AG10803 (cell line): ENCODE results near the gene PPP1R14C.

Source experiments
- DNase-seq: peaks from one replicate; pipeline ENCODE4 v3.0.0; 2010; ENCODE audit warnings: low read depth
- H3K4me3 ChIP-seq: 2 replicates; pipeline ENCODE4 v1.5.1; 2011; ENCODE audit warnings: mild to moderate bottlenecking, low read length, control low read depth
- TF ChIP-seq, protein P1 (sequence below): conservative IDR thresholded peaks from 2 replicates; pipeline ENCODE4 v1.5.1; 2011; ENCODE audit warnings: mild to moderate bottlenecking, low read length, control low read depth, inconsistent platforms

The PPP1R14C gene

DNA sequence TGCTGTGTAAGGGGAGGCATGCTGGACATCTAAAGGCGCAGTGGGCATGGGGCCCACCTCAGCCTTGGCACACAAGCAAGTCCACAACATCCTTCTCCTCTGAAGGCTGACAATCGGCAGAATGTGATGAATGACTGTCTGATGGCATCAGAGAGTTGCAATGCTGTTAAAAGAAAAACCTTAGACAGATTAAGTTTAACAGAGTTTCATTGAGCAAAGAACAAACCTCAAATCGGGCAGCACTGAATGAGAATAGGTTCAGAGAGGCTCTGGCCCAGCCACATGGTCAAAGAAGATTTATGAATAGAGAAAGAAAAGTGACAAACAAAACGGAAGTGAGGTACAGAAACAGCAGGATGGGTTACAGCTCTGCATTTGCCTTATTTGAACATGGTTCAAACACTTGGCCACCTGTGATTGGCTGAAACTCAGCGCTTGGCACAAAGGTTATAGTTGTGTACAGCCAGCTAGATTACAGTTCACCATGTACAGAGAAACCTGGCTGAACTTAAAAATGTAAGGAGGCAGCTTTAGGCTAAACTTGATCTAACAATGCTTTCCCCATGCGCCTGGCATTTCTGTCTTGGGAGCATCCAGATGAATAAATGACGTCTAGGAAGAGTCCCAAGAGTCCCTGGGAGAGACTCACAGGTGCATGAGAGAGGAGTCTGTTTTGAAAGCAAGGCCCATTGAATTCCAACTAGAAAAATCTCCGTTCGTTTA is 127.6 kb downstream of the PPP1R14C start:
- TF ChIP-seq, protein P1, sequence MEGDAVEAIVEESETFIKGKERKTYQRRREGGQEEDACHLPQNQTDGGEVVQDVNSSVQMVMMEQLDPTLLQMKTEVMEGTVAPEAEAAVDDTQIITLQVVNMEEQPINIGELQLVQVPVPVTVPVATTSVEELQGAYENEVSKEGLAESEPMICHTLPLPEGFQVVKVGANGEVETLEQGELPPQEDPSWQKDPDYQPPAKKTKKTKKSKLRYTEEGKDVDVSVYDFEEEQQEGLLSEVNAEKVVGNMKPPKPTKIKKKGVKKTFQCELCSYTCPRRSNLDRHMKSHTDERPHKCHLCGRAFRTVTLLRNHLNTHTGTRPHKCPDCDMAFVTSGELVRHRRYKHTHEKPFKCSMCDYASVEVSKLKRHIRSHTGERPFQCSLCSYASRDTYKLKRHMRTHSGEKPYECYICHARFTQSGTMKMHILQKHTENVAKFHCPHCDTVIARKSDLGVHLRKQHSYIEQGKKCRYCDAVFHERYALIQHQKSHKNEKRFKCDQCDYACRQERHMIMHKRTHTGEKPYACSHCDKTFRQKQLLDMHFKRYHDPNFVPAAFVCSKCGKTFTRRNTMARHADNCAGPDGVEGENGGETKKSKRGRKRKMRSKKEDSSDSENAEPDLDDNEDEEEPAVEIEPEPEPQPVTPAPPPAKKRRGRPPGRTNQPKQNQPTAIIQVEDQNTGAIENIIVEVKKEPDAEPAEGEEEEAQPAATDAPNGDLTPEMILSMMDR: no peak
- no peak overlapping the region for H3K4me3 ChIP-seq
- DNase-seq: no peak

DNA sequence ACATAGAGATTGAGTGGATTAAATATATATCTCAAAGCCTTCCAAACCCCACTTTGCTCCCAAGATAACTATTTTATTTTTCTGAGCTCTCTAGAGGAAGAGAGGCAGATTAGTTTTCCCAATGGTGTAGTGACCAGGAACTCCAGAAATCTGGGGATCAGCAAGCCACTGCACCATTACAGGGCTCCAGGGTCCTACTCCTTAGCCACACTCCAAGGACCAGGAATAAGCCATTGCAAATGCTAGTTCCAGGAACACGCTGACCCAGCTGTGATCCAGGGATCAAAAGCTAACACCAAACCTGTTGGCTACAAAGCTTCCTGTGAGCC is 128.3 kb downstream of the PPP1R14C start:
- TF ChIP-seq, protein P1: no peak
- DNase-seq: no peak
- H3K4me3 ChIP-seq: no peak overlapping the region

DNA sequence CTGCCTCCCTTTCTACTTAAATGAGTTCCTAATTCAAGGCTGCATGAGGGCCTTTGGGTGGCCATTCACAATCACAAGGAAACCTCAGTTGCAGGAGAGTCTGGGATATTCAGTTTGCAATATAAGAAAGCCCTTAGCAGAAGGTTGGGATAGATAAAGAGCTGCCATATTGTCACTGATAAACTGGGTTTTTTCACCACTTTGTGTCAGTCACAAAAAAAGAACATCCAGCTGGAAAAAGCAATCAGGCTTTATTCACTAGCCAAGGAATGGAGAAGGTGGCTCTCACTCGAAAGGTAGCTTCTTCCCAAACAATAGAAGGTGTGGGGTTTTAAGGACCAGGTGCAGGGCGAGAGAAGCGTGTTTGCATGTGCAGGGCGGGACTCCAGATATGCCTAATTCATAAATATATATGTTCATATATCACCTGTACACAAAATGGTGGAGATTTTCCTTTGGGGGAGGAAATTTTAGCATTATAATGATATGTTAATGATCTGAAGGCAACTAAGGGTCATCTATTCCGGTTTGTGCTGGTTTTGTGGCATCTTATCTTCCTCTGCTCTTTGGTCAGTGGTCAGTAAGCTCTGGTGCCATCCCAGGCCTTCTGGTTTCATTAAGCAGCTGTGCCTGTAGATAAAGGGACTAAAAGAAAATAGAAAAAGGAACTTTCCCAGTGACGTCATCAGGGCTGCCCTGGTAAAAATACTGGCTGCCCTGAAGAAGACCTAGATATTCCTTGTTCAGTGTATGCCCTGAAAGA is 128.8 kb downstream of the PPP1R14C start:
- H3K4me3 ChIP-seq: no peak overlapping the region
- no peak for DNase-seq
- TF ChIP-seq, protein P1: no peak

DNA sequence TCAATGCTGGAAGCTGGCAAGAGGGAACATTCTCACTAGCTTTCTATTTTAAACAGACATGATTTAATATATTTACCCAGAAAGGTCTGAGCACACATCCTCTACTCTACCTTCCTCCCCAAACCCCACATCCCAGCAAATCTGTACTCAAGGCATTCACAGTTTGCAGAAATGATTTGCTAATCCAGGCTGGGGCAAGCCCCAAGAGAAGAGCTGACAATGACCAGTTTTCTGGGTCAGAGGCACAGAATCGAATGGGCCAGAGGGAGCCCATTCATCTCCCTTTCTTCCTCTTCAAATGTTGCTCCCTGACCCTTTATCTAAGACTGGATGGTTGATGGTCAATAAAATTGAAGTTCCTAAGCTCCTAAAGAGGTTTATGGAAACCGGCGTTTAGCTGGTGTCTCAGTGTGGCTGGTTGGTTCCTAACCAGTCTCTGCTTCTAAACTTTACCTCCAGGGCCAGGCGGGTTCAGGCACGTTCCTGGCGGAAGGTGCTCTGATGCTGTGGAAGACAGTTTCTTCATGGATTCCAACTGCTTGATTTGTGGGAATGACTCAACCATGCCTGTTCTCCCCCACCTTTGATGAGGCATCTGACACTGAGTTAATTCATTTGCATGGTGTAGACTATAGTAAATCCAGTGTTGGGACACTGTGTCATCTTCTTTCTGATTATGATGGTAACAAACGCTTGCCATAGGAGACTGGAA is 129.6 kb downstream of the PPP1R14C start:
- TF ChIP-seq, protein P1: no peak
- no peak for DNase-seq
- no peak overlapping the region for H3K4me3 ChIP-seq

DNA sequence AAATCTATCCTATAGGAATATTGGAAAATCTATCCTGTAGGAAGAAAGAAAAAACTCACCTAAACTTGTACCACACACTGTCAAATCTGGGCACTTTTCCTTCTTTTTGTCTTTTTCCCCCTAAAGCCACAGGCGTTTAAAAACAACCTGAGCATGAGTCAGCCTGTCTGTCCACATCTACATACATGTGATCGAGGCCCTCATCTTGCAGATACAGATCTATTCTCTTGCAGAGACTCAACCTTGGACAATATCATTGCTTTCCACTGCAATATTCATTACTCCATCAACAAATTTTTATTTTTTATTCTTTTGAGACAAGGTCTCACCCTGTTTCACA is 130.1 kb downstream of the PPP1R14C start:
- no peak overlapping the region for H3K4me3 ChIP-seq

DNA sequence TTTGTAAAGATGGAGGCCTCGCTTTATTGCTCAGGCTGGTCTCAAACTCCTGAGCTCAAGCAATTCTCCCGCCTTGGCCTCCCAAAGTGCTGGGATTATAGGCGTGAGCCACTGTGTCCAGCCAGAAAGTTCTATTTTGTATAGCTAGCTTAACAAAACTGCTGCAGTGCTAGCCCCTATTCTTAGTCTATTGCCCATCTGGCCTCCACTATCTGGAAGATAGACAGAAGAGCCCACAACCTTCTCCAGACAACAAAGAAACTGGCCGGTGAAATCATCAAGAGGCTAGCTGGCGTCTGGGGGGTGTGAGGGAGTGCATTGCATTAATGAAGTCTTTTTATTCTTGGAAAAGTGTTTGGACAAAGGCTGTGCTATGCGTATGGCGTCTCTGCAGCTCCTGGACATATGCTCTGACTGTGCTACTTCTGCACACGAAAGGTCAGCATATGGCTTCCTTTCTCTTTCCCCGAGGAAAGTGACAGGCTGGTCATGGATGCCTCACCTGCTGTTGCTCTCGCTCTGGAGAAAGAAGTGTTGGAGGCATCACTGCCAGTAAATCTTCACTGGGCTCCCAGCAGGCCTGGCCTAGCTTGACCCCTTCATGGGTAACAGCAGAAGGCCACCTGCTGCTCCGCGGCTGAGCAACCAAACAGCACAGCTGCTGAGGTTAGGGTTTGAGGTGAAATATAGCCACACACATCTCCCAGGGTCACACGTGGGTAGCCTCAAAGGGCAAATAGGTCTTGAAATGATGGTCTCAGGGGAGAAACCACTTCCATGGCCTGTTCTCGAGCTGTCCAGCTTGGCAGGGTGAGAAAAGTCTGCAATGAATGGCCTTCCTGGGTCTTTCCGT is 130.8 kb downstream of the PPP1R14C start:
- H3K4me3 ChIP-seq: no peak overlapping the region
- TF ChIP-seq, protein P1: no peak
- DNase-seq: no peak

More for the DNA sequence above, 130.1 kb downstream of the PPP1R14C start:
- TF ChIP-seq, protein P1: no peak
- no peak for DNase-seq
